ENCODE results near the gene KRTAP4-5.
"Not testable (repeated sequence)": the region's sequence is repeated elsewhere in the genome, so short reads cannot be mapped to it uniquely, and the experiment has no call there.

Gene KRTAP4-5

DNA sequence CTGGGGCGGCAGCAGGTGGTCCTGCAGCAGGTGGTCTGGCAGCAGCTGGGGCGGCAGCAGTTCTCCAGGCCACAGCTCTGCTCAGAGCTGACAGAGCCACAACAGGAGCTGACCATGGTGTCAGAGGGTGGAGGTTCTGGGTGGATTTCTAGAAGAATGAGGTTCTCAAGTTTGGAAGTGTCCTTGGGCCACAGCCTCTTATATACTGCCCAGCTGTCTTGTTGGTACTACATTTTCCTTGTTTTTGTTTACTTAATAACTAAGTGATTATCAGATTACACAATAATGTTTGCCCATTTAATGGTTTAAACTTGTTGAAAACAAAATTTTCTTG, at the start of gene KRTAP4-5:
TSS of gene KRTAP4-5 (minus strand) at position 174 of the 334 bp plus-strand sequence. CDS start at position 116, 58 bp downstream.
- TF ChIP-seq ZNF274 (IDR thresholded peaks at IDR 0.05; ENCODE audit: low read depth, low read length), result no peak
- H3K4me3 ChIP-seq (ENCODE audit: low read length), result no peak within 1 kb of the TSS

DNA sequence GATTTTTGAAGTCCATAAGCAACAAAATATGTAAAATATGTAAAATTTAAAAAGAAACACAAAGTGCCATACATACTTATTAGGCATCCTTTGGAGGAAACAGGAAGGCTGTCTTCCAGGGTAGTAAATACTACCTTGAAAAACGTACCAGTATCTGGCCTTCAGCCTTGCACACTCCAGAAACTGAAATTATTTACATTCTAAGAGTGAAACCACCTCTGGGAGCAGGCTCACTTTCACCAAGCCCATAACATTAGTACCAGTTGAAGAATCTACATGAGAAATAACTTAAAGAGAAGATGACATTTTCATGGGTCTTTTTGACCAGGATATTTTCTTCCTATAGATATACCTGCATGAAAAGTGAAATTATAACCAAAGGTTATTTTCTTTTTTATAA, 46.4 kb upstream of the KRTAP4-5 start:
- TF ChIP-seq ZNF274 (IDR thresholded peaks at IDR 0.05; ENCODE audit: low read depth, low read length), result no peak
- H3K4me3 ChIP-seq (ENCODE audit: low read length), result no peak overlapping the region

DNA sequence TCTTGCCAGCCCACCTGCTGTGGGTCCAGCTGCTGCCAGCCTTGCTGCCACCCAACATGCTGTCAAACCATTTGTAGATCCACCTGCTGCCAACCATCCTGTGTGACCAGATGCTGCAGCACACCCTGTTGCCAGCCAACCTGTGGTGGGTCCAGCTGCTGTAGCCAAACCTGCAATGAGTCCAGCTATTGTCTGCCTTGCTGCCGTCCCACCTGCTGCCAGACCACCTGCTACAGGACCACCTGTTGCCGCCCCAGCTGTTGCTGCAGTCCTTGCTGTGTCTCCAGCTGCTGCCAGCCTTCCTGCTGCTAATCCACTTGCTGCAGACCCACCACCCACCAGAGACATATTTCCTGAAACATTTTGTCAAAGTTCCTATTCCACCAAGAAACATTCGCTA, 40.7 kb upstream of the KRTAP4-5 start:
- TF ChIP-seq ZNF274 (IDR thresholded peaks at IDR 0.05; ENCODE audit: low read depth, low read length), result no peak
- no peak overlapping the region for H3K4me3 ChIP-seq (ENCODE audit: low read length)

DNA sequence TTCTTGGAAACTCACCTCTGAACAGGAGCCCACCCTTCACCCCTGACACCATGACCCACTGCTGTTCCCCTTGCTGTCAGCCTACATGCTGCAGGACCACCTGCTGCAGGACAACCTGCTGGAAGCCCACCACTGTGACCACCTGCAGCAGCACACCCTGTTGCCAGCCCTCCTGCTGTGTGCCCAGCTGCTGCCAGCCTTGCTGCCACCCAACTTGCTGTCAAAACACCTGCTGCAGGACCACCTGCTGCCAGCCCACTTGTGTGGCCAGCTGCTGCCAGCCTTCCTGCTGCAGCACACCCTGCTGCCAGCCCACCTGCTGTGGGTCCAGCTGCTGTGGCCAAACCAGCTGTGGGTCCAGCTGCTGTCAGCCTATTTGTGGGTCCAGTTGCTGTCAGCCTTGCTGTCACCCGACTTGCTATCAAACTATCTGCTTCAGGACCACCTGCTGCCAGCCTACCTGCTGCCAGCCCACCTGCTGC, 40.3 kb upstream of the KRTAP4-5 start, which contains the start of gene KRTAP9-1:
TSS of gene KRTAP9-1 (plus strand) at position 51 of the 482 bp plus-strand sequence. CDS start at position 51, 0 bp downstream.
- H3K4me3 ChIP-seq (ENCODE audit: low read length), result not testable (repeated sequence)

DNA sequence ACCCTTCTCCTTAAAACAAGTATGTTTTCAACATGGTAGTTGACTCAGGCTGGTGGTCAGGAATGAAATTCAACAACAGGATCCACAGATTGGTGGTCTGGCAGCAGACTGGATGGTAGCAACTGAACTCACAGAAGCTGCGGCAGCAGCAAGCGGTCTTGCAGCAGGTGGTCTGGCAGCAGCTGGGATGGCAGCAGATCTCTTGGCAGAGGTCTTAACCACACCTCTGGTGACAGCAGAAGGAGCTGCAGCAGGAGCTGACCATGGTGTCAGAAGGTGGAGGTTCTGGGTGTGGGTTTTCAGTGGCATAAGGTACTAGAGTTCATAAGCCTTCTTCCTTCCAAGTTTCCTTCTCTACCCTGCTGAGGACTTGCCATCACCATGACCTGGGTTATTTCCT, 37.2 kb upstream of the KRTAP4-5 start:
- H3K4me3 ChIP-seq (ENCODE audit: low read length), result no peak overlapping the region
- no peak for TF ChIP-seq ZNF274 (IDR thresholded peaks at IDR 0.05; ENCODE audit: low read depth, low read length)

DNA sequence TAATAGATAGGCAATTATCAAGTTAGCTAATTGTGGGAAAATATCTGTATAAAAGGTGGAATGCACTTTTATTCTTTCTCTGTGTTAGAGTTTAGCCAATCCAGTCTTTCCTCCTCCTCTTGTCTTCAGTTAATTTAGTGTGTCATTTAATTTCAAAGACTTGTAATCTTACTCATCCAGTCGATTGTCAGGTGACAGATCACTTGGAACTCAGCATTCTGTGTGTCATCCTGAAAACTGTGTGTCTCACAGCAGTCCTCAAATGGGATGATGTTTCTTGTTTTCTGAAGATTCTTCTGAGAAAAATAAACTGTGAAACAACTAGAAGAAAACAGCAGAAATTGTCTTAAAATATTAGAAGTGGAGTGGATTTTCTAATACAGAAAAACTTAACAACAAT, 35.4 kb upstream of the KRTAP4-5 start:
- TF ChIP-seq ZNF274 (IDR thresholded peaks at IDR 0.05; ENCODE audit: low read depth, low read length), result no peak
- H3K4me3 ChIP-seq (ENCODE audit: low read length), result no peak overlapping the region

DNA sequence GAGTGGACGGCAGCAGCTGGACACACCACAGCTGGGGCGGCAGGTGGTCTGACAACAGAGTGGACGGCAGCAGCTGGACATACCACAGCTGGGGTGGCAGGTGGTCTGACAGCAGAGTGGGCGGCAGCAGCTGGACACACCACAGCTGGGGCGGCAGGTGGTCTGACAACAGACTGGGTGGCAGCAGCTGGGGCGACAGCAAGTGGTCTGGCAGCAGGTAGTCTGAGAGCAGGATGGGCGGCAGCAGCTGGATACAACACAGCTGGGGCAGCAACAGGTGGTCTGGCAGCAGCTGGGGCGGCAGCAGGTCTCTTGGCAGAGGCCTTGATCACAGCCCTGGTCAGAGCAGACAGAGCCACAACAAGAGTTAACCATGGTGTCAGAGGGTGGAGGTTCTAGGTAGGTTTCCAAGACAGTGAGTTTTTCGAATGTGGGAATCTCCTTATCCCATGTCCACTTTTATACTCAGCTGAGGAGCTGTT, 34.9 kb upstream of the KRTAP4-5 start, which contains the start of gene KRTAP4-1:
TSS of gene KRTAP4-1 (minus strand) at position 432 of the 482 bp plus-strand sequence. CDS start at position 375, 57 bp downstream.
- TF ChIP-seq ZNF274 (IDR thresholded peaks at IDR 0.05; ENCODE audit: low read depth, low read length), result no peak
- H3K4me3 ChIP-seq (ENCODE audit: low read length), result no peak within 1 kb of the TSS

DNA sequence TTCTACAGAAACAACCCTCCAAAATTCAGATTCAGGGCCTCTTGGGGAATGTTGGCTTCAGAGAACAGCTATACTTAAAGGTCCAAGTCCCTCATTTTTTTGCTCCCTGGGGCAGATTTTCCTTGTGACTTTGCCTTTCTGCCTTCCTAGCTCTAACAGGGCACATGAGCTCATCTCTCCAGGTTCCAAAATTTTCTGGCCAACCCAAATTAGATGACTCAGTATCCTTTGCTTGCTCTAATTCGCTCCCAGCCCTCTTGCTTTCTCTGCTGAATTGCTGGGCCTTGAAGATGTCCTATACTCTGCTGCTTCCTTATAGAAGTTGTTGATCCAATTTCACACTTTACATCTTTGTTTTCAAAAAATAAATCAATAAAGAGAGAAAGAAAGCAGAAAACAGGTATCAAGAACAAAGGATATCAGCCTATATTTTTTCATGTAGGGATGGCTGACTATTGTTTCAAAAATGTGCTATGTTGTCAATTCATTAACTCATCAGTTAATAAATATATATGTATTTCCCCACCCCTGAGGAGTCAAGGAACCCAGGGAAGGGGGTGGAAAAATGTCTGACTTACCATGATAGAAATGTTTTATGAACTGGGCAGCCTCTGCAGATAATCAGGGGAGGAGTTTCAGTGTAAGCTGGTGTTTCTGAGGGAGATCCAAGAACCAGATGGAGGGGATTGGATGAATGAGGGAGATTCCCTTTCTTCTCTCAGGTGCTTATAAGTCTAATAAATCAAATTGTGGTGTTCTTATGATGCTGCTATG, 29.4 kb upstream of the KRTAP4-5 start:
- no peak for TF ChIP-seq ZNF274 (IDR thresholded peaks at IDR 0.05; ENCODE audit: low read depth, low read length)

DNA sequence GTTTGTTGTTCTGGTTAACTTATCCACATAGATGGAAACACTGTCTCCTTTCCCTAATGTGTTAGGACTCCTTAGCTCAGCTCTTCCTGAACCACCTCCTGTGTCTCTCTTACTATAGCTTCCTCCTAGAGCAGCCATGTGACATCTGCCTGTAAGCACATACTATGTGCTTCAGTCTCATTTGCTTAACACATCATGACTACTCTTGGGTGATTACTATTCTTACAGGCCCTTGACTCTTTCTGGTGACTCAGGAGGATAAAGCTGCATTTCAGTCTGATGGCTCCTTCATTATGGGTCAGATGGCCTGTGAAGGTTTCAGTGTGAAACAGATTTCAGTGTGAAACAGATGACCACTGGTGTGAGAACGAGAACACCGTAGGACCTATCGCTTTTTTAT, 28.7 kb upstream of the KRTAP4-5 start:
- no peak overlapping the region for H3K4me3 ChIP-seq (ENCODE audit: low read length)
- no peak for TF ChIP-seq ZNF274 (IDR thresholded peaks at IDR 0.05; ENCODE audit: low read depth, low read length)

More for the DNA sequence above, 29.4 kb upstream of the KRTAP4-5 start:
- H3K4me3 ChIP-seq (ENCODE audit: low read length), result no peak overlapping the region

DNA sequence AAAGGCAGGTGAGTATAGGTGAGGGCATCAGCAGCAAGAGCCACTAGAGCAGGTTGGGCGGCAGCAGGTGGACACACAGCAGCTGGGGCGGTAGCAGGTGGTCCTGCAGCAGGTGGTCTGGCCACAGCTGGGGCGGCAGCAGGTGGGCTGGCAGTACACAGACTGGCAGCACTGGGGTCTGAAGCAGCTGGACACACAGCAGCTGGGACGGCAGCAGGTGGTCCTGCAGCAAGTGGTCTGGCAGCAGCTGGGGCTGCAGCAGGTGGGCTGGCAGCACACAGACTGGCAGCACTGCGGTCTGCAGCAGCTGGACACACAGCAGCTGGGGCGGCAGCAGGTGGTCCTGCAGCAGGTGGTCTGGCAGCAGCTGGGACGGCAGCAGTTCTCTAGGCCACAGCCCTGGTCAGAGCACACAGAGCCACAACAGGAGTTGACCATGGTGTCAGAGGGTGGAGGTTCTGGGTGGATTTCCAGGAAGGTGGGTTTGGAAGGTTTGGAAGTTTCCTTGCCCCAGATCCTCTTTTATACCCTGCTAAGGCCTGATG, 28.2 kb upstream of the KRTAP4-5 start, which contains the start of gene KRTAP4-2:
TSS of gene KRTAP4-2 (minus strand) at position 495 of the 545 bp plus-strand sequence. CDS start at position 438, 57 bp downstream.
- TF ChIP-seq ZNF274 (IDR thresholded peaks at IDR 0.05; ENCODE audit: low read depth, low read length), result no peak

DNA sequence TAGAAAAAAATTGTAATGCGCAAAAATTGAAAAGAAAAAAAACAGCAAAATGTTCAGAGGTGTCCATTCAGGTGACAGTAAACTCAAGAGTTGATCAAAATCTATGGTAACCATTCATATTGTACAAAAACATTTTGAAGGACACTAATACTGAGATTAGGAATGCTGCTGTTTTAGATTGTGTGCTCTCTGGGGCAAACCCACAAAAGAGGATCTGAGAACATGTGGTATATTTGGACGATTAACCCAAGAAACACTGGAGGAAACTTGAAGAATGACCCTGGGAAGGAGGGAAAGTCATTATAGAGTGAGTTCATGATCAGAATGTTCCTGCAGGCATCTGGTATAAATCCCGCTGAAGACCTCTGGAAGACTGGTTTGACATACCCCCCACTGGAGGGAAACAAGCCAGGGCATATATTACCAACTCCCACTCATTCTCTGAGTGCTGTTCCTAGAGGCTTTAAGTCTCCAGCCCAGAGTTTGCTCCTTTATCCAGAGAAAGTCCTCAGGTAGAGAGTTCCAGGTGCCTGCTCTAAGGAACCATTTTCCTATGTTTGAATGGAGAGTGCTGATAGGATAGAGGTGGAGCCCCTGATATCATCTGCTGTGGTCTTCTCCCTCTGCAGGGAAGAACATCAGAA, 27.2 kb upstream of the KRTAP4-5 start:
- no peak for TF ChIP-seq ZNF274 (IDR thresholded peaks at IDR 0.05; ENCODE audit: low read depth, low read length)
- no peak overlapping the region for H3K4me3 ChIP-seq (ENCODE audit: low read length)

More for the DNA sequence above, 28.2 kb upstream of the KRTAP4-5 start, which contains the start of gene KRTAP4-2:
- no peak within 1 kb of the TSS for H3K4me3 ChIP-seq (ENCODE audit: low read length)

DNA sequence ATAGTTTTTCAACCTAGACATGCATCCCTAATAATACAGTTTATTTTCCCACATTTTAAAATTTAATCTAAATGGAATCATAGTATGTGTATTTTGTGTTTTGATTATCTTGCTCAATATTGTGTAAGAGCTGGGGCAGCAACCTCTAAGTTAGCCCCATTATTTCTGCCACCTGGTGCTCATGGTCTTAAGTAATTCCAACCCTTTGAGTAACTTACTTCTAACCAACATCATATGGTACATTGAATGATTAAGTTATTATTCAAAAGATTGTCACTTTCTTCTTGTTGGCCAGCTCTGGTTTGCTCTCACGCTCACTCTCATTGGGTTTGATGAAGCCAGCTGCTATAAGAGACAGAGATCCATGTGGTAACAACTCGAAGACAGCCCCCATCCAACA, 22.3 kb upstream of the KRTAP4-5 start:
- H3K4me3 ChIP-seq (ENCODE audit: low read length), result no peak overlapping the region
- TF ChIP-seq ZNF274 (IDR thresholded peaks at IDR 0.05; ENCODE audit: low read depth, low read length), result no peak

DNA sequence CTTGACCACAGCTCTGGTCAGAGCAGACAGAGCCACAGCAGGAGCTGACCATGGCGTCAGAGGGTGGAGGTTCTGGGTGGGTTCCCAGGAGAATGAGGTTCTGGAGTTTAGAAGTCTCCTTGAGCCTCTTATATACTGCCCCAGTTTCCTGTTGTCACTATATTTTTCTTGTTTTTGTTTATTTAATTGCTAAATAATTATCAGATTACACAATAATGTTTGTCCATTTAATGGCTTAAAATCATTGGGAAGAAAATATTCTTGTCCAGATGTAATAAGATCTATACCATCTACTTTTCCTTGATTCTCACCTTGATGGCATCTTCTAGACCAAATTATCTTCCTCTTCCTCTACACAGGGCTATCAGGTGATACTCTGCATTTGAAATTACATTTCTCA, 18.5 kb upstream of the KRTAP4-5 start, which contains the start of gene KRTAP4-3:
TSS of gene KRTAP4-3 (minus strand) at position 101 of the 400 bp plus-strand sequence. CDS start at position 52, 49 bp downstream.
- TF ChIP-seq ZNF274 (IDR thresholded peaks at IDR 0.05; ENCODE audit: low read depth, low read length), result no peak
- H3K4me3 ChIP-seq (ENCODE audit: low read length), result no peak within 1 kb of the TSS

DNA sequence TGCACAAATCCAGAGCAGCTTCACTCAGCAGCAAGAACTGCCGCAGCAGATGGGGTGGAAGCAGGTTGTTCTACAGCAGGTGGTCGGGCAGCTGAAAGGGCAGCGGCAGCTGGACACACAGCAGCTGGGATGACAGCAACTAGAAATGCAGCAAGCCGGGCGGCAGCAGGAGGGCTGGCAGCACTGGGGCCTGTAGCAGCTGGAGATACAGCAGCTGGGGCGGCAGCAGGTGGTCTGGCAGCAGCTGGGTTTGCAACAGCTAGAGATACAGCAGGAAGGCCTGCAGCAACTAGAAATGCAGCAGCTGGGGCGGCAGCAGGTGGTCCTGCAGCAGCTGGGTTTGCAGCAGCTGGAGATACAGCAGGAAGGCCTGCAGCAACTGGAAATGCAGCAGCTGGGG, 17.9 kb upstream of the KRTAP4-5 start:
- no peak for TF ChIP-seq ZNF274 (IDR thresholded peaks at IDR 0.05; ENCODE audit: low read depth, low read length)
- H3K4me3 ChIP-seq (ENCODE audit: low read length), result no peak overlapping the region

Data from GM08714 (cell line).